ENCODE results near the gene C20orf141.
"Not testable (repeated sequence)": the region's sequence is repeated elsewhere in the genome, so short reads cannot be mapped to it uniquely, and the experiment has no call there.

Gene C20orf141

DNA sequence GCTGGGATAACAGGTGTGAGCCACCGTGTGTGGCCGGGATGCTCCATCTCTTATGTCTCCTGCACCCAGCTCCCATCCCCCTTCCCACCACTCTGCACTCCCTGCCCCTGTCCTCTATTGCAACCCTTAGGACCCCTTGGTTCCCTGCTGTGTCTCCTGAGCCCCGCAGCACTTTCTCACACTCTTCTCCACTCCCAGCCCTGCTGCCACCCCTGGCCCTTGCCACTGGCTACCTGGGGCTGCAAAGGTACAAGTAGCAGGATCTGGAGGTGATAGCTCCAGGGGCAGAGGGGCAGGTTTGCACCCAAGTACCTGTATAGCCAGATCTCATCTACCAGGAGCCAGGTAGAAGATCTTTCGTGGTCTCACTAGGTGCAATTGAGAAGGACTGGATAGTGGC lies 7.8 kb upstream of the C20orf141 start:
- no peaks in the 10 kb centered on the region for H3K9me3 ChIP-seq
- H3K27me3 ChIP-seq = peaks cover 82% of the 10 kb centered on the region
- H3K27ac ChIP-seq = no peak overlapping the region
- H3K4me3 ChIP-seq (ENCODE audit: low read depth in 1 of 2, low read length in 1 of 2) = no peak overlapping the region
- TF ChIP-seq, protein P1, sequence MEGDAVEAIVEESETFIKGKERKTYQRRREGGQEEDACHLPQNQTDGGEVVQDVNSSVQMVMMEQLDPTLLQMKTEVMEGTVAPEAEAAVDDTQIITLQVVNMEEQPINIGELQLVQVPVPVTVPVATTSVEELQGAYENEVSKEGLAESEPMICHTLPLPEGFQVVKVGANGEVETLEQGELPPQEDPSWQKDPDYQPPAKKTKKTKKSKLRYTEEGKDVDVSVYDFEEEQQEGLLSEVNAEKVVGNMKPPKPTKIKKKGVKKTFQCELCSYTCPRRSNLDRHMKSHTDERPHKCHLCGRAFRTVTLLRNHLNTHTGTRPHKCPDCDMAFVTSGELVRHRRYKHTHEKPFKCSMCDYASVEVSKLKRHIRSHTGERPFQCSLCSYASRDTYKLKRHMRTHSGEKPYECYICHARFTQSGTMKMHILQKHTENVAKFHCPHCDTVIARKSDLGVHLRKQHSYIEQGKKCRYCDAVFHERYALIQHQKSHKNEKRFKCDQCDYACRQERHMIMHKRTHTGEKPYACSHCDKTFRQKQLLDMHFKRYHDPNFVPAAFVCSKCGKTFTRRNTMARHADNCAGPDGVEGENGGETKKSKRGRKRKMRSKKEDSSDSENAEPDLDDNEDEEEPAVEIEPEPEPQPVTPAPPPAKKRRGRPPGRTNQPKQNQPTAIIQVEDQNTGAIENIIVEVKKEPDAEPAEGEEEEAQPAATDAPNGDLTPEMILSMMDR (IDR thresholded peaks at IDR 0.05) = no peak
- no peaks in the 10 kb centered on the region for H3K36me3 ChIP-seq
- H3K4me1 ChIP-seq (ENCODE audit: control insufficient read depth in 1 of 2, insufficient read depth in 1 of 2, low read depth in 1 of 2, low read length in 1 of 2) = no peaks in the 10 kb centered on the region

- H3K4me1 ChIP-seq (ENCODE audit: control insufficient read depth in 1 of 2, insufficient read depth in 1 of 2, low read depth in 1 of 2, low read length in 1 of 2); H3K36me3 ChIP-seq; H3K4me3 ChIP-seq (ENCODE audit: low read depth in 1 of 2, low read length in 1 of 2); H3K9me3 ChIP-seq; H3K27ac ChIP-seq: not testable (repeated sequence)
- H3K27me3 ChIP-seq = peaks cover 80% of the 10 kb centered on the region
Observed at GRCh38 chr20:2807929-2808328, 6.9 kb upstream of the C20orf141 start.

DNA sequence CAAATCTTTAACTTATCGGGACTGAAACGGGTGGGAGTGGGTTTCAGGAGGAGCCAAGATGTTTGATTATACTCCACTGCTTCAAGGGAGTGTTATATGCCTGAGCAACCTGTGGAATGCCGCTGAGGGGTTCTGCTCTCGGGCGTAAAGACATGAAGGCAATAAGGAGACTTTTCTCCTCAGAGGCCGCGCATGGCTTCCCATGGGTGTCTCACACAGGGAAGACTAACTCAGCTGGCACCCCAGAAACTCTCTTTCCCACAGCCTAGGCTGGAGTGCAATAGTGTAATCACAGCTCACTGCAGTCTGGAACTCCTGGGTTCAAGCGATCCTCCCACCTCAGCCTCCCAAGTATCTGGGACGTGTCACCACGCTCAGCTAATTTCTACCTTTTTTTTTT lies 5.1 kb upstream of the C20orf141 start:
- TF ChIP-seq, protein P1 (IDR thresholded peaks at IDR 0.05) = no peak
- peaks cover 69% of the 10 kb centered on the region for H3K27me3 ChIP-seq
- no peak overlapping the region for H3K27ac ChIP-seq
- no peaks in the 10 kb centered on the region for H3K4me1 ChIP-seq (ENCODE audit: control insufficient read depth in 1 of 2, insufficient read depth in 1 of 2, low read depth in 1 of 2, low read length in 1 of 2)
- no peak overlapping the region for H3K4me3 ChIP-seq (ENCODE audit: low read depth in 1 of 2, low read length in 1 of 2)
- H3K9me3 ChIP-seq = no peaks in the 10 kb centered on the region
- H3K36me3 ChIP-seq = no peaks in the 10 kb centered on the region

DNA sequence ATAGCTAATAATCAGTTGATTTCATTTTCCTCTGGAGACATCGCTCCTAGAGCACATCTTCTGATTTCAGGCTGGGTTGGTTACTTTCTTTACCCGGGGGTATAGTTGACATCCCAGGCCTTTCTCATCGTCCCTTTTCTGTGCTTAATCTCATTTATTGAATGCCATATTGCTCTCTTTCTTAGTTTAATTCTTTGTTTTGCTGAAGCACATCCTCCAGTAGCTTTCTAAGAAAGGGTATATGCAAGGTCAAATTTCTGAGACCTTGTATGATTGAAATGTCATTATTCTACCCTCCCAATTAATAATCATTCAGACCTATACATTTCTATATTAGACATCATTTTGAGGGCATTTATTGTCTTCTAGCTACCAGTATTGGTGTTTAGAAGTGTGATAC lies 2.6 kb upstream of the C20orf141 start:
- Histone ChIP-seq H3K36me3 (no peaks in the 10 kb centered on the region), H3K27me3 (peaks cover 44% of the 10 kb centered on the region), H3K9me3 (no peaks in the 10 kb centered on the region), H3K4me3 (ENCODE audit: low read depth in 1 of 2, low read length in 1 of 2) (no peak overlapping the region), H3K4me1 (ENCODE audit: control insufficient read depth in 1 of 2, insufficient read depth in 1 of 2, low read depth in 1 of 2, low read length in 1 of 2) (no peaks in the 10 kb centered on the region), H3K27ac (no peak overlapping the region)
- TF ChIP-seq, protein P1 (IDR thresholded peaks at IDR 0.05) = no peak

DNA sequence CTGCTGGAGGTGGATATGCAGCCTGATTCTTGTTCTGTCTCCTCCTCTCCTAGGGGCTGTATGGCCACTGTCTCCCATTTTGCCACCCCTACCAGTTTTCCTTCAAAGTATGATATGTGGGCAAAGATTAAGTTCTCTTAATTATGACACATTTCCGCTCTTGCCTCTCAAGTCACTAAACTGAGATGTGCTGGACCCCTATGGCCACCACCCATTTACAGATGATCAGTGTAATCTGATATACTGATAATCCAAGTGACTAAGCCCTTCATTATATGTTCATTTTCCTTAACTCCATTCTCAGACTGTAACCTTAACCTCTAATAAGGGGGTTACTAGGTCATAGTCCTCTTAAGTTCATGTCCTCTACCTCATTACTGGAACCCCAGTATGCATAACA lies 711 bp upstream of the C20orf141 start:
- H3K4me3 ChIP-seq (ENCODE audit: low read depth in 1 of 2, low read length in 1 of 2) = no peak overlapping the region
- no peaks in the 10 kb centered on the region for H3K36me3 ChIP-seq
- TF ChIP-seq, protein P1 (IDR thresholded peaks at IDR 0.05) = no peak
- no peak overlapping the region for H3K27ac ChIP-seq
- no peaks in the 10 kb centered on the region for H3K4me1 ChIP-seq (ENCODE audit: control insufficient read depth in 1 of 2, insufficient read depth in 1 of 2, low read depth in 1 of 2, low read length in 1 of 2)
- H3K9me3 ChIP-seq = no peaks in the 10 kb centered on the region
- peaks cover 34% of the 10 kb centered on the region for H3K27me3 ChIP-seq

- H3K9me3 ChIP-seq = no peaks in the 10 kb centered on the region
- H3K36me3 ChIP-seq = no peaks in the 10 kb centered on the region
- H3K27ac ChIP-seq = no peak overlapping the region
- TF ChIP-seq, protein P1 (IDR thresholded peaks at IDR 0.05) = no peak
- H3K4me3 ChIP-seq (ENCODE audit: low read depth in 1 of 2, low read length in 1 of 2) = no peak overlapping the region
- no peaks in the 10 kb centered on the region for H3K4me1 ChIP-seq (ENCODE audit: control insufficient read depth in 1 of 2, insufficient read depth in 1 of 2, low read depth in 1 of 2, low read length in 1 of 2)
- H3K27me3 ChIP-seq = peaks cover 40% of the 10 kb centered on the region
Observed at GRCh38 chr20:2815242-2815900, 584 bp downstream of the C20orf141 start.
